GM12801 (cell line): ENCODE results near the gene THUMPD3.

Source experiments
- CTCF ChIP-seq: IDR thresholded peaks from one replicate; pipeline ENCODE4 v1.5.1; 2011; ENCODE audit warnings: control low read depth; ENCODE audit not compliant: insufficient read length; ENCODE audit errors: extremely low read depth

THUMPD3 gene

GRCh38 chr3:9406856-9407626 lies 44.2 kb downstream of the THUMPD3 start:
- no peak for TF ChIP-seq CTCF

DNA sequence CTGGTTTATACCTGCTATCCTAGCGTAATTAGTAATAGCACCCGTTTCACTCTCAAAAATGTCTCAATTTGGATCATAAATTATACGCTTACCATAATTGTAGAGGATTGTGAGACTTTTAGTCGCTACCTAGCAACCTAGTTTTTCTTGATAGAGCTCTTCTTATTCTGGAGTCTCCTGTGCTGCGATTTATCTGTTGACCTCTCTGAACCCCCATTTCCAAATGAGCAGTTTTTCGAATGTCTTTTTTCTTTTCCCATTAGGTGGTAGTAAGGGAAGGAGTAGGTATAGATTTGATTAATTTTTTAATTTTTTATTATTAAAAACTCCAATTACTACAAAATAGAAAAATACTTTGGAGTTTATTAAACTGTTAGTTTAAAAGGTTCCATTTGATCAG lies 45.2 kb downstream of the THUMPD3 start:
- TF ChIP-seq CTCF = no peak

- TF ChIP-seq CTCF = no peak
Measured at GRCh38 chr3:9408546-9408945, 45.7 kb downstream of the THUMPD3 start.

DNA sequence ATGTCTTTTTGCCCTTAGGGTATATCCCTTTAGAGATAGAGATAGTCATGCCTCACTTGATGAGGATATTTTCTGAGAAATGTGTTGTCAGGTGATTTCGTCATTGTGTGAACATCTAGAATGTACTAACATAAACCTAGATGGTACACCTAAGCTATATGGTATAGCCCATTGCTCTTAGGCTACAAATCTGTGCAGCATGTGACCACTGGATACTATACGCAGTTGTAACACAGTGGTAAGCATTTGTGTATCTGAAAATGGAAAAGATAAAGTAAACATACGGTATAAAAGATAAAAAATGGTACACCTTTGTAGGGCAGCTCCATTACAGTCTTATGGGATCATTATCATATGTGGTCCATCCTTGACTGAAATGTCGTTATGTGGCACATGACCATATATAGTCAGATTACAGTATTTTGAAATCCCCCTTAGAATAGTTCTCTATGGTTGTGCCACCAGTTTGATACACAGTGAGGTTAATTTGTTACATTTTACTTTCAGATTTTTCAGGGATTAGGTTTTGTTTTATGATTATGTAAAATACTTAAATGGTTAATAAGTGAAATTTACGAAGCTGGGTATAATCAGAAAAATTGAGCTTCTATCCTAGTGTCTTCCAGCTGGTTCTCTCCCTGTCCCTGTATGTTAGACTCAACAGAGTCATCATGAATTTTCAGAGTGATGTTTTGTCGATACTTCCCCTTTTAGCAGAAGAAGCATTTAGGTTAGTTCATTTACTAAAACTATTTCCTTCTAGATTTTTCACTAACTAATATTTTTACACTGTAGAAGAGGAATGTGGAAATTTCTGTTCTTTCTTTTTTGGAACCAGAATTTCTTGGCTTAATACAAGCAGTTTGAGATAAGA lies 47.4 kb downstream of the THUMPD3 start:
- TF ChIP-seq CTCF = no peak

- TF ChIP-seq CTCF = no peak
Measured at GRCh38 chr3:9411302-9411701, 48.4 kb downstream of the THUMPD3 start.

DNA sequence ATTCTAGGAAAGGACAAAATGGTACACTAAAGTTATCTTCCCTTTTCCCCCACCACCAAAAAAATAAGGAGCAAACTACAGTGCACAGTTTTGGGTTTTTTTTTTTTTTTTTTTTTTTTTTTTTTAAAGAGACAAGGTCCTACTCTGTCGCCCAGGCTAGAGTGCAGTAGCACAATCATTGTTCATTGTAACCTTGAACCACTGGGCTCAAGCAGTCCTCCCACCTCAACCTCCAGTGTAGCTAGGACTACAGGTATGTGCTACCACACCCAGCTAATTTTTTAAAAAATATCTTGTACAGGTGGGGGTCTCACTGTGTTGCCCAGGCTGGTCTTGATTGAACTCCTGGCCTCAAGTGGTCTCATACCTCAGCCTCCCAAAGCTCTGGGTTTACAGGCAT lies 49.4 kb downstream of the THUMPD3 start:
- TF ChIP-seq CTCF = no peak

DNA sequence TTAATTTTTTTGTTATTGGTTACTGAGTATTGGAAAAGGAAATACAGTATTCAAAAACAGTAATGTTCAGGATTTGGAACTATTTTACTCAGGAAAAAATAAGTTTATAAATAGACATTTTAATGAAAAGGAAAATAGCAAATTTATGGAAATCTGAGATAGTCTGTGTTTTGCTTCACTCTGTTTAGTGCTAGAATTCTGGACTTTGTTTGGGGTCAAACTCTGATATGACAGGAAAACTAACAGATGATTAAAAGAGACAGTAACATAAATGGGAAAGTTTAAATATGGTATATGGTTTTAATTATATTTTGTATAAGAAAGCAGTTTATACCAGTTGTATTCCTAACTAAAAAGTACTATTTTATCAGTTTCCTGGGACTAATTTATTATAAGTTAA lies 52.0 kb downstream of the THUMPD3 start:
- TF ChIP-seq CTCF = no peak
